Activated T-helper 1 cell treated with anti-CD3 and anti-CD28 coated beads, Interleukin-2, amount 50 U/mL, for 16 hours (primary cell): ENCODE results near the gene CLCA2.
"Not testable (repeated sequence)": the region's sequence is repeated elsewhere in the genome, so short reads cannot be mapped to it uniquely, and the experiment has no call there.

ENCODE experiments used
- DNase-seq, 2 donors: peaks; one replicate each; pipeline ENCODE4 v3.0.0-alpha.2; 2020; ENCODE audit warnings: low read depth in 1 of 2, low spot score in 1 of 2

Gene CLCA2

DNA sequence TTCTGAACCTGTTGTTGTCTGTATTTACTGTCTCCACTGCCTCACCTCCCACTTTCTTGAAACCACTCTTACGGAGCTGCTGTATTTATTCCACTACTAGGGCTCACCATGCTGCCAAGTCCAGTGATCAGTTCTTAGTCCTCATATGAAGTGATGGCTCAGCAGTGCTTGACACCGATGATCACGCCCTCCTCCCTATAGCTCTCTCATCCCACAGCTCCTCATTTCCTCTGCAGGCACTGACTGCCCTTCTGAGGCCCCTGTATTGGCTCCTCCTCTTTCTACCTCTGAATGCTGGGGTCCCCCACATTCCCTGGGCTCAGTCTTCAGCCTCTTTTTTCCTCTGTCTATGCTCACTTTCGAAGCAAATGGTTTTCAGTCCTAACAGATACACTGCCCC, 48.2 kb downstream of the CLCA2 start:
- DNase-seq = no peak

DNA sequence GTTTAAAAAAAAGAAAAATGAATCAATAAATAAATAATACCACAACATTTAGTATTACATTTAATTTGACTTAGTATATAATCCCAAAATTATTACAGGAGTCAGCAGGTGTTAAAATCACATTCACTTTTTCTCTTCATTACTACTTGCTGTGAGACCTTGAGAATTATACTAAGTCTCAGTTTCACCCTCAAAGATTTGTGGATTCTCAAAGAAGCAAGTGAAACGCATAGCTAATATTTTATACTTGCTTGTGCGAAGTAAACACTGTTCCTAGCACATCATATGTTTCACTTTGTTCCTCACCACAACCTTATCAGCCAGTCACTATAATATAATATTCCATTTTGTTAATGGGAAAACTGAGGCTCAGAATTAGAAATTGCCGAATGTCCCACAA, 48.8 kb downstream of the CLCA2 start:
- no peak for DNase-seq

DNA sequence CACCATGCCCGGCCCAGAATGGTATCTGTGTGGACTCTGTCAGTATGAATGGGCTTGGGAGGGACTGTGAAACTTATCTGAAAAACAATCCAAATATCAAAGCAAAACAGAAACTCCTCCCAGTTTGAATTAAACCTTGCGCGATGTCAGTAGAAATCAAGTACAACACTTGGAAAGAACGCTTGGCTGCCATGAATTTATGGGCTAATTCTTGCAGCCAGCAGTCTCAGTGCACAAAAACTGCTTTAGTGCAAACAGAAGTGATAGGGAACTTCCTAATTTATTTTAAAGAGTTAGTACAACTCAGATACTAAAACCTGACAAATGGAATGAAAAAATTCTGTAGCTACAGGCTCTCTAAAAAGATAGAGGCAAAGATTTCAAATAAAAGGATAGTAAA, 53.3 kb downstream of the CLCA2 start:
- DNase-seq = no peak

DNA sequence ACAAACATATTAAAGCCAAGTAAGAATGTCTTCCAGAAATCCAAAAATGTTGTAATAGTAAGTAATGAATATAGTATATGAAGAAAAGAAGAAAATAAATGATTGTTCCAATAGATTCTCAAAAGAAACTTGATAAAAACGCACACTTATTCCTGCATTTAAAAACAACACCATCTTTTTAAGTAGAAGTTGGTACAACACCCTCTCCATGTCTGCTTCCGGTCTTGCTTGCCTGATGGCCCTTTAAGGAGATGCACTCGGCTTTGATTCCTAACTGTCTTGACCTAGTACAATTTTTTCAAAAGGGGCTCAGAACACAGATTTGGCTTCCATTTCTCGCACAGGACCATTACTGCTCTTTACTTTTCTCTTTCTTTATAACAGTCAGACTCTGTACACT, 53.7 kb downstream of the CLCA2 start:
- no peak for DNase-seq

DNA sequence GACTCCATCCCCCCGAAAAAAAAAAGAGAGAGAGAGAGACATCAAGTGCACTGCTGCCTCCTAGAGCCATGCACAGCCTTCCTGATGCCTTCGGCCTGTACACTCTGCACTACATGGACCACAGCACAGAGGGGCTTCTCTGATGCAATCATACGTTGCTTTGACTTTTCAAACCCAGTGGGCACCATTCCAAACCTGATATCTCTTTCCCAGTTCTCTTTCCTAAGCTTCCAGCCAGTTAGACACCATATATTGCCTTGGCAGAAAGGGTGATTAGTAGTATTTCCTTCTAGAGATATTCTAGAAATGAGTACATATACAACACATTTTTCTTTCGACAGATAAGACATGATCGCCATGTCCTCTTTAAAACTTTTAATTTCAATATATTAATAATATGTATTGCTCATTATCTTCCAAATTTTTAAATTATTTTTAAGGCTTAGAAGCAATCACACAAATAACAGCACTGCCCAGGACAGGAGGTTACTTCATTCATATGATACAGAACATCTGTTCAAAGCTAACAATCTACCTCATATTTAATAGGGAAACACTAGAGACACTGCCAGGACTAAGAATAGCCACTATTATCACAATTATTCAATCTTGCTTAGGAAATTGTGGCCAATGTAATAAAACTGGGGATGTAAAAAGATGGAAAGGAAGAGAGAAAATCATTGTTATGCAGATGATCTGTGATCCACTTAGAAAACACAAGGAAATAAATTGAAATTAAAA, 54.6 kb downstream of the CLCA2 start:
- no peak for DNase-seq

DNA sequence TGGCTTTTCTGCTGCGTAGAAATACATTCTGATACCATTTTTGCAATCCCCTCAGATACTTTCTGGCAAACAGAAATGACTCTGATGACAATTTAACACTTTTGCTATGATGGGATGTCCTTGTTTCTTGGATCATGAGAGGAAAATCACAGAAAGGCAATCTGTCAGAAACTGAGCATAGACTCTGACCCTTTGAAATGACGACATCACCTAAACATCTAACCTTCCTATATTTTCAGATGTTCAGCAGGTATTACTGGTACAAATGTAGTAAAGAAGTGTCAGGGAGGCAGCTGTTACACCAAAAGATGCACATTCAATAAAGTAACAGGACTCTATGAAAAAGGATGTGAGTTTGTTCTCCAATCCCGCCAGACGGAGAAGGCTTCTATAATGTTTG, 58.0 kb downstream of the CLCA2 start:
- no peak for DNase-seq

DNA sequence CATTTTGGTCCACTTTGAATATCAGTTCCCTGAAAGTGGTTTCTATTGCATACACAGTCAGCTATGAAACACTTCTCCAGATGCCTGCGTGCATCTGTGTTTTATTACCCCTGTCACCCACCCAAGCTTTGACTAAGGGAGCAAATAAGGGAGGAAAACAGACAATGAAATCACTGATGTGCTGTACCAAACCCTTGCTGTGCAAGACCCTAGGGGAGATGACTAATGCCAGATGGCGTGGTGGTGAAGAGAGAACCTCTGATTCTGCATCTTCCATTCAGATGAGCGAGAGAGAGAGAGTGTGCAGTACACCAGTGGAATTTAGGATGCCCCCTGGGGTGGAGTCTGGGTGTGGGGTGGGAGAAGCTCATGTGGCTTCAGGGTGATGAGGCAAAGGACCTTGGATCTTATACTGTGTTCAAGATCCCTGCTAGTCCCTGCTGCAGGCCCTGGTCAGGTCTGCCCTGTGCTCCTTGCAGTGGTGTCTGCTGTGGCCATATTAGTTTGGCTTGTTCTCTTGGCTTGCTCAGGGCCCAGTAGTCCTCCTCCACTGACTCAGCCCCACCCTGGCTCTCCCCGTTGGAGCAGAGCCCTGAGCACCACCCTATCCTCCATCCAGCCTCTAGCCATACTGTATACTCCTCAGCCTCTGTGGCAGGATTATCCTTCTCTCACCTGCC, 63.3 kb downstream of the CLCA2 start:
- DNase-seq = no peak

DNA sequence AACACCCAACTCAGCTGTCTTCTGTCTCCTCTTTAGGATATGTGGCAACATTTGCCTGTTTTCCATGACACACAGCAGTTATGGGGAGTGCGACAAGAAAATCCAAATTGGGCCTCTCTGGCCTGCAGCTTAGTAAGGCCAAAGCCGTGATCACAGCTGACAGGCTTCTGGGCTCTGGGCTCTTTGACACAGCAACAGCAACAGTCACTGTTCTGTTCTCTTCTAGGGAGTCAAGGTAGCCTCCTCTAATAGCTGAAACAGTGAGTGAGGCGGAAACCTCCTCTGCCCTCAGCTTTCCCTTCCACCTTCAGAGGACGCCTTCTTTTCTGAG, 63.8 kb downstream of the CLCA2 start:
- DNase-seq = no peak

DNA sequence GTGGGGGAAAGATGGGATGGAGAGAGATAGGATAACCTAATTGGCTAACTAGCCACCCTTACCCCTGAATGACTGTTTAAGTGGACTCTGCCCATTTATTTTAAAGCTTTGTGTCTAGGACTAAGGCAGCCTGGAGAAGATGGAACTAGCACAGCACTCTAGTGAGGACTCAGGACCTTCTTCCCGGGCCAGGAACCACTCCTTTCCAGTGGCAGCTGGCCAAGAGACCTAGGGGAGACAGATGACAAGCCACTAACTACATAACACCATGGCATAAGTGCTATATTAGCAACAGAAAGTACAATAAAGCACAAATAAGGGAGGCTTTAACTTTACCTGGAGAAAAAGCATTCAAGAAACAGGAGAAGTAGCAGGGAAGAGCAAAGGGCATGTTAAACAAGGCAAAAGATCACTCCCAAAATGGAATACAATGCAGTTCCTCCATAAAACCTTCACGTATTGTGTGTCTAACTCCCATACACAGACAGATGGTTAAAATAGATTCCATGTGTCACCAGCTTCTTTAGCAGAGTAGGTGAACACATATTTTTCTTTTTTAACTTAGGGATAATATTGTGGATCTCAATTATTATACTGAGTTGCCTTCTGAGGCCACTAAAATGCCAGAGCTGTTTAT, 65.4 kb downstream of the CLCA2 start:
- no peak for DNase-seq

DNA sequence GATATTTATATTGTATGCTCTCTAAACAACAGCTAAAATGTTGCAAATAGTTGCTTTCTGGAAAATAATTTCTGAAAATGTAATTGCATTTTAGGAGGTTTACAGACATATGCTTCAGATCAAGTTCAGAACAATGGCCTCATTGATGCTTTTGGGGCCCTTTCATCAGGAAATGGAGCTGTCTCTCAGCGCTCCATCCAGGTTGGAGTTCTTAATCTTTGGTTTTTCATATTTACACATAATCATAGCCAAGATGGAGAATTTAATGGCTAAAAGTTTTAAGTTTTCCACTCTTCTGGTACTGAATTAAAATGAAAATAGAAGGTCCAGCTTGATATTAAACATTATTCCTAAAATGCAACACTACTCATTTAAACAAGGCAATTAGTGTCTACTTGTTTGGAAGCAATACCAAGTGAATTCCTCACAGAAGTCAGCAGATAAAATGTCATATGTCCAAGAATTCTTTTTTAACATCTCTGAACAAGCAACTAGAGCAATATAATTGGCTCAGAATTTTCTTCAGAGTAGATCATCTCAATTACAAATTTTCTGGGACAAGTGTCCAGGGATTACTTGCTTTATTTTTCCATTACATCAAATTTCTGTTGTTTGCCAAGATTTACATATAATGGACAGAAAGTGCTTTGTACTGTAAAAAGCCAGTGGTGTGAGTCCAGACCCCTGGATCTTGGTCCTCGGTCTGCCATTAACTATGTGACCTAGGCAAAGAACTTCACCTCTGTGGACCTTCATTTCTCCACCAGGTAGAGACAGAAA, 67.4 kb downstream of the CLCA2 start:
- DNase-seq = no peak

DNA sequence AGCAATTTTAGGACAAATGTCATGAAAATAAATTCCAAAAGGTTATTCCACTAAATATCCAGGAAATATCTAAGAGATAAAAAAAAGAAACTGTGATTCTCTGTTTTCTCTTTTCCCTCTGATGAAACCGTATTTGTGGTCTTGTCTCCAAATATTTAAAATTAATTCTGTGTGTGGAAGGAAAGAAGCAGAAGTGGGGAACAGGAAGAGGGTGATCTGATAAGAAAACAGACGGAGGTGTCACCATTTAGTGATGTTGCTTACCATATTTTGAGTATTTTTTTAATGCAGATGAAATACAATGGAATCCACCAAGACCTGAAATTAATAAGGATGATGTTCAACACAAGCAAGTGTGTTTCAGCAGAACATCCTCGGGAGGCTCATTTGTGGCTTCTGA, 74.3 kb downstream of the CLCA2 start:
- no peak for DNase-seq

DNA sequence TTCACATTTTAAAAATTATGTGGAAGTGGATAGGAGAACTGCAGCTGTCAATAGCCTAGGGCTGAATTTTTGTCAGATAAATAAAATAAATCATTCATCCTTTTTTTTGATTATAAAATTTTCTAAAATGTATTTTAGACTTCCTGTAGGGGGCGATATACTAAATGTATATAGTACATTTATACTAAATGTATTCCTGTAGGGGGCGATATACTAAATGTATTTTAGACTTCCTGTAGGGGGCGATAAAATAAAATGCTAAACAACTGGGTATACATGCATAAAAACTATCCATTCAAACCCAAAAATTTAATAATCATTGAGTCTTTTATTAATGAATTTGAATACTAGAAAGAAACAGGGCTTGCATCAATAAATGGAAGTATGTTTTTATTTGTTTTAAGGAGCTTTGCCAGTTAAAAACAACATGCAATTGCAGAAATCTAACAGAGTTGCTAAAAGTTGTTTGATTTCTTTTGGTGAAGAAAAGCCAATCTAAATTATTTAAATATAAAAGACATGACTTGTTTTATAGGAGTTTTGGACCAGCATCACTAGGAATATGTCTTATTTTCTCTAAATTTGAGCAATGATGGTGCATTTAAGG, 76.1 kb downstream of the CLCA2 start:
- DNase-seq = no peak

DNA sequence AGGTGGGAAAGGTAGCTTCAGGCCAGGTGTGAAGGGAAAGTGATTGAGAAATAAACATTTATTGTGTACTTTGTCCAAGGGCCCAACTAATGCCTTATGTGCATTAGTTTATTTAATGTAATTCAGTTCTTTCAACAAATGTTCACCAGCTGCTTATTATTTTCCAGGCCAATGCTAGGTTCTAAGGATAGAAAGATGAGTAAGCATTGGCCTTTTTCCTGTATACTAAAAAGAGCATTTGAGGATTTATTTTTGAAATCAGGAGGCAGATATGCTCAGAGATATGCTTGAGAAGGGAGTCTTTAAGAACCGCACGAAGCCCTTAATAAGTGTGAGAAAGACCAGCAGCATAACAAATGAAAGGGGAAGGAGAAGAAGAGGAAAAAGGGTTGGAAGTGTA, 76.7 kb downstream of the CLCA2 start:
- no peak for DNase-seq

DNA sequence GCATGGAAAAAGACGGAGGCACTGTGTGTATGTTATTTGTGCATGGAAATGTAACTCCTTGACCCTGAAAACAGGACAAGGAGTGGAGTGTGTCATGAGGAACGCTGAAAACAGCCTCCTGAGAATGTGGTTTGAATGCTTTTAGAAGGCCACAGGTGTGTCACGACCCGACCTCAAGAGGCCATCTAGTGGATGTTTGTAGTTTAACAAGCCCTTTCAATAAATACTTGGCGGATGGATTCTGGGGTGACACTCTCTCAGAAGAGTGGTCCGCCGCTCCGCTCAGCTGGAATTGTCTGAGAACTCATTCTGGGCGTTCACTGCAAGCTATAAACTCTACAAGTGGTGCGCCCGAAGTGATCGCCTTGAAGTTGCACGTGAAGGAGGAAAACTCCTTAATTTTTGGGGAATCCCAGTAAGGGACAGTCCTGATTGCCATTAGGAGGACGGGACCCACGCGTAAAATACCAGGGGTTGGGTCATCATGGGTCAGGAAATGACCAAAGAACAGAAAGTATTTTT, 78.2 kb downstream of the CLCA2 start:
- DNase-seq = not testable (repeated sequence)

DNA sequence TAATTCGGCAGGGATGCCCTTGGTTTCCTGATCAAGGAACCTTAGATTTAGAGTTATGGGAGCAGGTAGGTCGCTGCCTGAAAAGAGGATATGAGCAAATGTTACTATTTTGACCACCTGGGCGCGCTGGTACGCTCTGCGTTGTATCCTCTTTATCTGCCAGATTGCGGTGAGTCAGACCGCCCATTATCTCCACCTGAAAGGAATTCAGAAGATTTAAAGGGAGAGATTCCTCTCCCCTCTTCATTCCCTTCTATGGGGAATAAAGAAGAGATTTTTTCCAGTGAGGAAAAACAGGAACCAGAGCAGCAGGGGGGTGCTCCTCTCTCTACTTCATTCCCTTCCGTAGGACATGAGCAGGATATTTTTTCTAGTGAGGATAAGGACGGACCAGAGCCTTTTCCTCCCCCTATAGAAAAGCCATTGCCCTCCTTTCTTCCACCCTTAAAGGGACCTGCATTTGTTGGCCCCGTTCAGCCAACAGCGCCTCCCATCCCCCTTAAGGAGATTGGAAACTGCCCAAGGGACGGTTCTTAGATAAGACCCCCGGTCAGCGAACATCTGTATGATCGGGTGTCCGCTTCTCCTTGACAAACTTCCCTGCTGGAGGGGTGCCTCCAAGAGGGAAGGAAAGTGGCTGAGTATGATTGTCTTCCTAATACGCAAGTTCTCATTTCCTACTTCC, 78.9 kb downstream of the CLCA2 start:
- DNase-seq = no peak

DNA sequence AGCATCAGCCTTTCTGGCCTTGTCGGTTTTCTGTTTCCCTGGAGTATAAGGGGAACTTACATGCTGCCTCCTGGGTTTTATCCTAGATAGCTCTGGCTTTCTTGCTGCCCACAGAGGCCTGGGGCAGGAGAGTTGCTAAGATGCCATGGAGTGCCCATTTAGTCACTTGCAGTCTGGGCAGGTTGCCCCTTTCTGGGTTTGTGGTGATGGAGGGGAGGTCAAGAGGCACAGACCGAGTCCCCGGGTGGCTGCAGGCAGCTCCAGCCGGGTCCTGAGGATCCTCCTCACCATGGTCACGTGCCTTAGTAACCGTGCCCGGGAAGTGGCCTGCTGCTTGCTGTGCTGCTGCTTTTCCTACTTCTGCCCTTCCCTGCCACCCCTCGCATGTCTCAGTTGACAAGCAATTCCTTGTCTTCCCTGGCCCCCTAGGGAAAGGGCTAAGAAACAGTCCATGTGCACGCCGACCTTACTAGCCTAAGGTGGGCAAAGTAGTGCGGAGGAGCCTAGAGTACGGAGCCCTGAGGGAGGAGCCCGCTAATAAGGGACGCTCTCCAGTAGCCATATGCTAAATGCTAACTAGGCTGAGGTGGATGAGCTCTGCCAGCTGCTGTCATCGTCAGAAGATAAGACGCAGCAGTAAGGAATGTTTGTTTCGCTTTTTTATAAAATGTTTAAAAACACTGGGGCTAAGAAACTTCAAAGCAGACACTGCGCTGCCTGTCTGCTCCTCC, 79.6 kb downstream of the CLCA2 start:
- DNase-seq = no peak

DNA sequence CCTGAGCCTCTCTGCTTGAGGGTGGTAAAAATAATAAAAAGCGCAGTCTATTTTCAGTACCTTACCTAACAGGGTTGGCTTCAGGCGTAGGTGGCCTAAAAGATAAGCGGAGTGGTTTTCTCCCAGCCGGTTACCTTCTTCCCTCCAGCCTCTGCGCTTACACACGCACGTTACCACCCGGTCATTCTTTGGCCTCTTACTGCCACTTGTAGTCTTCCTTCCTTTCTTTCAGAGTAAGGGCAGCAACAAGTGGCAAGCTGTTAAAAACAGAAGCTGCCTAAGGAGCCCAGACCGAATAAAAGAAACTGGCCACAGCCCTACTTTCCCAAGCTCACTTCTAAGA, 80.1 kb downstream of the CLCA2 start:
- DNase-seq = no peak

DNA sequence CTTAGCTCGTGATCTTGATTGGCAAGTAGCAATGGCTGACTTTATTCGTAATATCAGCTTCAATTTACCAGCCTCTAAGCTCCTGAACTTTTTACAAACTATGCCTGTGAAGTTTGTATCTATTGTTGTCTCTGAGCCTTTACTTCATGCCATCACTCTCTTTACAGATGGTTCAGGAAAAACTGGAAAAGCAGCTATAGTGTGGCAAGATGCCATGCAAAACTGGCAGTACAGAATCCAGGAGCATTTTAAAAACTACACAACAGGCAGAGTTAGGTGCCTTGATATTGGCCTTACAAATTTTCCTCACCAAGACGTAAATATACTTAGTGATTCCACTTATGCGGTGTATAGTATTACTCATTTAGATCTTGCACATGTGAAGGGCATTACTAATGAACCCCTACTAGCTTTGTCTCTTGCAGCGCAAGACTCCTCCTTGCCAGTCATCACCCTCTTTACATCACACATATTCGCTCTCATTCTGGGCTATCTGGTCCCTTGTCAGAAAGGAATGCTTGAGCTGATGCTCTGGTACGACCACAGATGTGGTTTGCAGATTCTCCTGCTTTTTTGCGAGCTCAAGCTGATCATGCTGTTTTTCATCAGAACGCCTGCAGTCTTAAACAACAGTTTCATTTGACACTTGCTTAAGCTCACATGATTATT, 81.1 kb downstream of the CLCA2 start:
- no peak for DNase-seq

DNA sequence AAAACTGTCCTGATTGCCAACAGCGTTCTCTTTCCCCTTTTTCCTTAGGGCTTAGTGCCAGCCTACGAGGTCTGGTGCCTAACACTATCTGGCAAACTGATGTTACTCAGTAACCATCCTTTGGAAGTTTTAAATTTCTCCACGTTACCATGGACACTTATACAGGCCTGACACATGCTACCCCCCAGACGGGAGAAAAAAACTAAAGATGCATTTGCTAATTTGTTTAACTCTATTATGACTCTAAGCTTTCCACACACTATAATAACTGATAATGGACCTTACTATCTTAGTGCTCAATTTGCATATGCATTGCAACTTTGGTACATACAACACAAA, 81.6 kb downstream of the CLCA2 start:
- DNase-seq = no peak
